Keratinocyte (primary cell): ENCODE results near the gene SPACA7. TPM values are rescaled to one million over a fixed set of nuclear protein-coding genes. Genes with fewer than 3 reads are reported as not detected.

Experiments used
- DNase-seq: peaks from one replicate; pipeline ENCODE4 v3.0.0-alpha.2; 2011; ENCODE audit warnings: low read depth, missing footprints, low spot score
- FAIRE-seq: peaks from 2 replicates; lab custom pipeline; 2011; peaks lifted over from hg19 to GRCh38; lab: Jason Lieb, UNC
- H2AFZ ChIP-seq: 2 replicates; pipeline ENCODE4 v1.6.0; 2012; ENCODE audit warnings: low read length, control low read depth, inconsistent platforms; ENCODE audit not compliant: control insufficient read depth
- H3K27ac ChIP-seq: 2 replicates; pipeline ENCODE4 v1.5.1; 2011; ENCODE audit warnings: low read length; ENCODE audit not compliant: control insufficient read depth, insufficient read depth
- H3K27me3 ChIP-seq: 3 replicates; pipeline ENCODE4 v1.6.0; 2011; ENCODE audit warnings: low read length; ENCODE audit not compliant: control insufficient read depth, insufficient read depth; ENCODE audit errors: extremely low read depth
- H3K36me3 ChIP-seq, 2 experiments: 2 replicates in 1 of 2; 3 replicates in 1 of 2; pipeline ENCODE4 v1.5.1; 2011; ENCODE audit warnings: low read length in 2 of 2, mild to moderate bottlenecking in 1 of 2; ENCODE audit not compliant: control insufficient read depth in 2 of 2, insufficient read depth in 2 of 2; ENCODE audit errors: extremely low read depth in 1 of 2
- H3K4me1 ChIP-seq: 3 replicates; pipeline ENCODE4 v1.5.1; 2011; ENCODE audit warnings: low read length; ENCODE audit not compliant: control insufficient read depth, insufficient read depth; ENCODE audit errors: extremely low read depth
- H3K4me2 ChIP-seq: 3 replicates; pipeline ENCODE4 v1.6.0; 2011; ENCODE audit warnings: low read depth, low read length; ENCODE audit not compliant: control insufficient read depth, insufficient read depth; ENCODE audit errors: extremely low read depth
- H3K4me3 ChIP-seq, 3 experiments: fragments of 200-600 bp in 1 of 3; sonication (generic) in 1 of 3; 2 replicates in 2 of 3; 3 replicates in 1 of 3; pipeline ENCODE4 v1.5.1; 2011 to 2016; ENCODE audit warnings: low read length in 3 of 3, mild to moderate bottlenecking in 3 of 3, control low read depth in 2 of 3, inconsistent platforms in 1 of 3, low read depth in 1 of 3, mixed read lengths in 1 of 3, mixed run types in 1 of 3, moderate library complexity in 1 of 3; ENCODE audit not compliant: control insufficient read depth in 2 of 3, insufficient read depth in 2 of 3; ENCODE audit errors: extremely low read depth in 1 of 3
- H3K79me2 ChIP-seq: 2 replicates; pipeline ENCODE4 v1.6.0; 2012; ENCODE audit warnings: low read length; ENCODE audit not compliant: control insufficient read depth, insufficient read depth
- H3K9ac ChIP-seq: 3 replicates; pipeline ENCODE4 v1.6.0; 2011; ENCODE audit warnings: low read length; ENCODE audit not compliant: control insufficient read depth, insufficient read depth; ENCODE audit errors: extremely low read depth
- H3K9me1 ChIP-seq: 3 replicates; pipeline ENCODE4 v1.6.0; 2011; ENCODE audit warnings: low read length; ENCODE audit not compliant: control insufficient read depth, insufficient read depth; ENCODE audit errors: extremely low read depth
- H3K9me3 ChIP-seq: 2 replicates; pipeline ENCODE4 v1.5.1; 2012; ENCODE audit warnings: low read depth, low read length; ENCODE audit not compliant: control insufficient read depth
- H4K20me1 ChIP-seq: 3 replicates; pipeline ENCODE4 v1.6.0; 2011; ENCODE audit warnings: low read length; ENCODE audit not compliant: control insufficient read depth, insufficient read depth; ENCODE audit errors: extremely low read depth
- EZH2 ChIP-seq: IDR thresholded peaks from one replicate; pipeline ENCODE4 v1.6.1; 2012; ENCODE audit warnings: inconsistent platforms, mild to moderate bottlenecking, low read length, moderate library complexity
- dilution Hi-C: fragments of 300-500 bp; cut with MboI; formaldehyde crosslinking; loops from one replicate; pipeline ENCODE4 v1.7.0; 2020; ENCODE audit warnings: low sequenced_read_pairs; ENCODE audit not compliant: extremely low pct_ligation_motif_present
- polyA plus RNA-seq, 5 experiments: library from polyadenylated mRNA; depleted of rRNA in 3 of 5; stranded (reverse) in 3 of 5; stranded (forward) in 1 of 5; unstranded in 1 of 5; fragments of >200 nt; gene quantifications; 1 replicate in 1 of 5; 2 replicates in 3 of 5; 3 replicates in 1 of 5; pipeline versions ENCODE4 v1.2.1 to v1.2.3, GENCODE V29; 2011 to 2012; ENCODE audit warnings: missing spikeins in 2 of 5, low read depth in 1 of 5, low replicate concordance in 1 of 5
- TF ChIP-seq, protein P1 (sequence below), 3 experiments: IDR thresholded peaks in 1 of 3; conservative IDR thresholded peaks in 1 of 3; optimal IDR thresholded peaks in 1 of 3; 2 replicates in 2 of 3; 3 replicates in 1 of 3; pipeline versions ENCODE3 to v1.5.1; 2011; ENCODE audit warnings: low read length in 3 of 3, mild to moderate bottlenecking in 3 of 3, moderate library complexity in 2 of 3, control low read depth in 1 of 3, inconsistent platforms in 1 of 3; ENCODE audit not compliant: insufficient read depth in 2 of 3; ENCODE audit errors: extremely low read depth in 1 of 3

The SPACA7 gene
- polyA plus RNA-seq, 1 donor (not counting 4 experiments of a cell fraction or from before 2014, with no cell fraction given): not detected

DNA sequence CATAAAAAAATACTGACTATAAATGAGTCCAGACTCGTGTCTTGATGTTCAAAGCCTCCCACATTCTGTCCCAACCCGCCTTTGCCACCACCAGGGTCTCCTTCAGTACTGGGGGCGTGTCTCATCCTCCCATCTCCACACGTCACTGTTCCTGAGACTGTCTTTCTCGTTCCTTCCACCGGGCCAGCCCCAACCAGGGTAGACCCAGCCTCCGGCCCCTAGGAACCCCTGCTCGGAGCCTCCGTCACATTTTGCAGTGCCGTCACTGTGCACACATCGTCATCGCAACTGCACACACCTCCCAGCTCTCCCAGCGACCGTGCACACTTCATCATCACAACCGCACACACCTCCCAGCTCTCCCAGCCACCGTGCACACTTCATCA is 73.4 kb downstream of the SPACA7 start:
- no peak for TF ChIP-seq EZH2
- TF ChIP-seq, protein P1, sequence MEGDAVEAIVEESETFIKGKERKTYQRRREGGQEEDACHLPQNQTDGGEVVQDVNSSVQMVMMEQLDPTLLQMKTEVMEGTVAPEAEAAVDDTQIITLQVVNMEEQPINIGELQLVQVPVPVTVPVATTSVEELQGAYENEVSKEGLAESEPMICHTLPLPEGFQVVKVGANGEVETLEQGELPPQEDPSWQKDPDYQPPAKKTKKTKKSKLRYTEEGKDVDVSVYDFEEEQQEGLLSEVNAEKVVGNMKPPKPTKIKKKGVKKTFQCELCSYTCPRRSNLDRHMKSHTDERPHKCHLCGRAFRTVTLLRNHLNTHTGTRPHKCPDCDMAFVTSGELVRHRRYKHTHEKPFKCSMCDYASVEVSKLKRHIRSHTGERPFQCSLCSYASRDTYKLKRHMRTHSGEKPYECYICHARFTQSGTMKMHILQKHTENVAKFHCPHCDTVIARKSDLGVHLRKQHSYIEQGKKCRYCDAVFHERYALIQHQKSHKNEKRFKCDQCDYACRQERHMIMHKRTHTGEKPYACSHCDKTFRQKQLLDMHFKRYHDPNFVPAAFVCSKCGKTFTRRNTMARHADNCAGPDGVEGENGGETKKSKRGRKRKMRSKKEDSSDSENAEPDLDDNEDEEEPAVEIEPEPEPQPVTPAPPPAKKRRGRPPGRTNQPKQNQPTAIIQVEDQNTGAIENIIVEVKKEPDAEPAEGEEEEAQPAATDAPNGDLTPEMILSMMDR (optimal IDR thresholded peaks at IDR 0.05 in 1 of 3, IDR thresholded peaks at IDR 0.05 in 1 of 3, conservative IDR thresholded peaks at IDR 0.05 in 1 of 3; ENCODE audit: extremely low read depth in 1 of 3, insufficient read depth in 2 of 3, low read length in 3 of 3): no peak
- H3K4me2 ChIP-seq: no peak overlapping the region
- H3K9me3 ChIP-seq: no peaks in the 10 kb centered on the region
- H3K79me2 ChIP-seq: no peaks in the 10 kb centered on the region
- peaks cover 6% of the 10 kb centered on the region for H3K27me3 ChIP-seq
- H3K36me3 ChIP-seq: no peaks in the 10 kb centered on the region
- no peak for DNase-seq
- H2AFZ ChIP-seq: no peak overlapping the region
- no peak overlapping the region for H3K9ac ChIP-seq
- H3K4me1 ChIP-seq: no peaks in the 10 kb centered on the region
- H3K9me1 ChIP-seq: no peaks in the 10 kb centered on the region
- H3K4me3 ChIP-seq: no peak overlapping the region
- dilution Hi-C loops: no loop called here
- no peak overlapping the region for H3K27ac ChIP-seq
- no peaks in the 10 kb centered on the region for H4K20me1 ChIP-seq
- FAIRE-seq: no peak

DNA sequence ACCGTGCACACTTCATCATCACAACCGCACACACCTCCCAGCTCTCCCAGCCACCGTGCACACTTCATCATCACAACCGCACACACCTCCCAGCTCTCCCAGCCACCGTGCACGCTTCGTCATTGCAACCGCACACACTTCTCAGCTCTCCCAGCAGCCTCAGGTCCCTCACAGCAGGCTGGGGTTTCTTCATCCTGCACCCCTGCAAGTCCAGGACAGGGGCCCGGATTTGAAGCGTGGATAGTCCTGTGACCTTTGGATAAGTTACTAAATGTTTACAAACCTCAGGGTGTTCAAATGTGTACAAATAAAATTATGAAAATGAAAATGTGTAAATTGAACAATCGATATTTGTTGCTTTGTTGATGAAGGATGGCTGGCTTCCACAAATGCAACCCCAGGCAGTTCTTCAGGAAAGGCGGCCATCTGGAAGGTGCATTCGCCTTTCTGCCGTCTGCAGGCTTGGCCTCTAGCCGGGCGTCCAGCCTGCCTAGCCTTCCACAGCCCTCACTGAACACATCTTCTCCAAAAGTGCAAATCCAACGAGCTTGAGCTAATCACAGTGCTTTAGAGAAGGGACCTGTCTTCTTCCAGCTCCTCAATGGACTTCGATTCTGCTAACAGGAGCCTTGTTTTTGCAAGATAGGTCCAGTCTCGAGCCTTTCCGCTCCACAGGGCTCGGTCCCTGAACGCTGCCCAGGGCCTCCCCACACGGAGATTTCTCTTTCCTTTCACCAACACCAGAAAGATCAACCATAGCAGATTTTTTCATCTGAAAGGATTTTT is 74.2 kb downstream of the SPACA7 start:
- no peak overlapping the region for H3K4me2 ChIP-seq
- TF ChIP-seq EZH2: no peak
- TF ChIP-seq, protein P1 (optimal IDR thresholded peaks at IDR 0.05 in 1 of 3, IDR thresholded peaks at IDR 0.05 in 1 of 3, conservative IDR thresholded peaks at IDR 0.05 in 1 of 3; ENCODE audit: extremely low read depth in 1 of 3, insufficient read depth in 2 of 3, low read length in 3 of 3): no peak
- no peak overlapping the region for H3K4me3 ChIP-seq
- H3K9ac ChIP-seq: no peak overlapping the region
- H3K36me3 ChIP-seq: no peaks in the 10 kb centered on the region
- H4K20me1 ChIP-seq: no peaks in the 10 kb centered on the region
- dilution Hi-C loops: no loop called here
- no peaks in the 10 kb centered on the region for H3K9me3 ChIP-seq
- H3K27me3 ChIP-seq: peaks cover 3% of the 10 kb centered on the region
- no peaks in the 10 kb centered on the region for H3K4me1 ChIP-seq
- no peak overlapping the region for H3K27ac ChIP-seq
- no peaks in the 10 kb centered on the region for H3K9me1 ChIP-seq
- H2AFZ ChIP-seq: no peak overlapping the region
- FAIRE-seq (no peak), DNase-seq (no peak)
- H3K79me2 ChIP-seq: no peaks in the 10 kb centered on the region
